Lower lobe of right lung (tissue), 2 donors: ENCODE measurements around the gene SSBP1. TPM values are rescaled to one million over a fixed set of nuclear protein-coding genes. Genes with fewer than 3 reads are reported as not detected.

Source experiments
- ATAC-seq, 2 donors: fragments of 200-7000 bp; cut with Tn5 transposase; one replicate each; pipeline ENCODE4 v1.9.1; 2020 to 2022; ENCODE audit warnings: mild to moderate bottlenecking in 2 of 2, moderate library complexity in 2 of 2
- DNase-seq: peaks from one replicate; pipeline ENCODE4 v3.0.0-alpha.2; 2020
- H3K27ac ChIP-seq: fragments of 200-600 bp; one replicate; pipeline ENCODE4 v1.8.0; 2022
- H3K27me3 ChIP-seq: fragments of 200-600 bp; one replicate; pipeline ENCODE4 v1.8.0; 2022; ENCODE audit warnings: low read depth
- H3K36me3 ChIP-seq: fragments of 200-600 bp; one replicate; pipeline ENCODE4 v1.8.0; 2022; ENCODE audit warnings: mild to moderate bottlenecking
- H3K4me1 ChIP-seq: fragments of 200-600 bp; one replicate; pipeline ENCODE4 v1.8.0; 2022
- H3K4me3 ChIP-seq: fragments of 200-600 bp; one replicate; pipeline ENCODE4 v1.8.0; 2022; ENCODE audit warnings: mild to moderate bottlenecking
- H3K9me3 ChIP-seq: fragments of 200-600 bp; one replicate; pipeline ENCODE4 v1.8.0; 2022
- intact Hi-C: fragments of 100-400 bp; cut with DNase I; formaldehyde crosslinking; loops from one replicate; pipeline ENCODE4 v1.11.0; 2022
- total RNA-seq: library from RNA; stranded (reverse); fragmentation: NEBNext Ultra II Directional; extraction: Animal tissue kit (Norgen Biotek cat#: 25700); gene quantifications from one replicate; pipeline ENCODE4 v1.2.1, GENCODE V29; 2021
- TF ChIP-seq, protein P1 (sequence below): fragments of 200-600 bp; IDR thresholded peaks from one replicate; pipeline ENCODE4 v1.8.0; 2022; ENCODE audit warnings: antibody characterized with exemption, mild to moderate bottlenecking
- donor health status: DM: no; HTN: yes; CAD: no; lungs with severe emphysema.

Gene SSBP1
- total RNA-seq, 1 donor from 2014 or later = 65.2 TPM

DNA sequence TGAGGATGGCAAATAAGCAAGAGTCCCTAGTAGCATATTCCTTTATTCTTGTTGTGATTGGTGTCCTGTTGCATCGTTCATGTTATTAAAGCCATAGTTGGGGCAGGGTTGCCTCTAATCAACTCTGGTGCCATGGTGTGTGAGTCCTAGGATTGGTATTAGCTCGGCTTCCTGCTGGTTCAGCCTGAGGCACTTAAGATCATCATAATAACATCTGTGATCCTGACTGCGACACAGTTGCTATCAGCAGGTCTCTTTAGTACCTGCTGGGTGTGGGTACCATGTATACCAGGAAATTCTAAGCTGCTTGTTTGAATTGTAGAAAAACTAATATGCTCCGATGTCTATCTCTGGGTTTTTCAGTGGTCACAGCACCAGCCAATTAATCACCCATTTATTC is 28.4 kb upstream of the SSBP1 start:
- intact Hi-C loops = no loop called here
- ATAC-seq (no peak), DNase-seq (no peak)
- Histone ChIP-seq H3K27me3 (no peaks in the 10 kb centered on the region), H3K4me3 (no peak overlapping the region), H3K4me1 (no peaks in the 10 kb centered on the region), H3K9me3 (no peaks in the 10 kb centered on the region), H3K36me3 (no peaks in the 10 kb centered on the region), H3K27ac (no peak overlapping the region)
- TF ChIP-seq, protein P1, sequence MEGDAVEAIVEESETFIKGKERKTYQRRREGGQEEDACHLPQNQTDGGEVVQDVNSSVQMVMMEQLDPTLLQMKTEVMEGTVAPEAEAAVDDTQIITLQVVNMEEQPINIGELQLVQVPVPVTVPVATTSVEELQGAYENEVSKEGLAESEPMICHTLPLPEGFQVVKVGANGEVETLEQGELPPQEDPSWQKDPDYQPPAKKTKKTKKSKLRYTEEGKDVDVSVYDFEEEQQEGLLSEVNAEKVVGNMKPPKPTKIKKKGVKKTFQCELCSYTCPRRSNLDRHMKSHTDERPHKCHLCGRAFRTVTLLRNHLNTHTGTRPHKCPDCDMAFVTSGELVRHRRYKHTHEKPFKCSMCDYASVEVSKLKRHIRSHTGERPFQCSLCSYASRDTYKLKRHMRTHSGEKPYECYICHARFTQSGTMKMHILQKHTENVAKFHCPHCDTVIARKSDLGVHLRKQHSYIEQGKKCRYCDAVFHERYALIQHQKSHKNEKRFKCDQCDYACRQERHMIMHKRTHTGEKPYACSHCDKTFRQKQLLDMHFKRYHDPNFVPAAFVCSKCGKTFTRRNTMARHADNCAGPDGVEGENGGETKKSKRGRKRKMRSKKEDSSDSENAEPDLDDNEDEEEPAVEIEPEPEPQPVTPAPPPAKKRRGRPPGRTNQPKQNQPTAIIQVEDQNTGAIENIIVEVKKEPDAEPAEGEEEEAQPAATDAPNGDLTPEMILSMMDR = no peak

DNA sequence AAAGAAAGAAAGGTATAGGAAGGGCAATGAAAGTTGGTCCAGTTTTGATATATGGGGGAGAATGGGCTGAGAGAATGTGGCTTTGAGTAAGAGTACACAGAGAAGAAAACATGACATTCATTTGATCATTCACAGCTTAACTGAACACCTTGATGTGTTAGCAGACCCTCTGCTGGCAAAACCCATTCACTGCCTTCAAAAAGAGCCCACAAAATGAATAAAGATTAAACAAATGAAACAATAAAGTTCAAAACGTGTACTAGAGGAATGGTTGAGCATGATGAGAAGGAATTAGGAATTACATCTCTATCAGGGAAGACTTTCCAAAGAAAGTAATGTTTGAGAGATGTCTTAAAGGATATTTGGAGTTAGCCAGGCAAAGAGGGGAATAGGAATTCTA is 27.9 kb upstream of the SSBP1 start:
- Histone ChIP-seq H3K4me1 (no peaks in the 10 kb centered on the region), H3K27ac (no peak overlapping the region), H3K4me3 (no peak overlapping the region), H3K27me3 (no peaks in the 10 kb centered on the region), H3K36me3 (no peaks in the 10 kb centered on the region), H3K9me3 (no peaks in the 10 kb centered on the region)
- no peak for DNase-seq
- TF ChIP-seq, protein P1 = no peak
- intact Hi-C loops = no loop called here
- no peak for ATAC-seq

DNA sequence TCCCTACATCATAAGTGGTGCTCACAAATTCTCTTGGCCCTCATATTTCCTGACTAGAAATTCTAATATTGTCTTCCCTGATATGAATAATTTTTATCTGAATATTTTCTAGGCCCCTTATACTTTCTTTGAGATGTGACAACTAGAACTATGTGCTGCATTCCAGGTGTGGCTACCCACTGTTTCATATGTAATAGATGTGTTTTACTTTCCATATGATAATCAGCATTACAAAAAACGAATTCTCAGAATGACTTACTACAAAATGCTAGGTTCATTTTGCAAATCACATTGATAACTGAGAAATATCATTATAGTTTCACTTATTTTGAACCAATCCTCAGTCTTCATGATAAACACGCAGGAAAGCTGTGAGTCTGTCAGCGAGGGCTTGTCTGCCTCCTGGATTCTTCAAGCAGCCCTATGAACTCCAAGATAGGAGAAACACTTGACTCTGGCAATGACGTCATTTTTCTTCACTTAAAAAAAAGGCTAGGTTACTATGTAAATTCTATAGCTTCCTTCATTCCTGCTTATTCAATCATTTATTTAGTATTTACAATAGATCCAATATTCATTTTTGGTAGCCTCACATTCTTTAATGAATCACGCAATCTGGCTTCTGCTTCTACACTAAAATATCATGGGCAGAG is 25.4 kb upstream of the SSBP1 start:
- TF ChIP-seq, protein P1 = no peak
- Histone ChIP-seq H3K9me3 (no peaks in the 10 kb centered on the region), H3K4me3 (no peak overlapping the region), H3K27ac (no peak overlapping the region), H3K27me3 (no peaks in the 10 kb centered on the region), H3K4me1 (no peaks in the 10 kb centered on the region), H3K36me3 (no peaks in the 10 kb centered on the region)
- ATAC-seq (no peak), DNase-seq (no peak)
- intact Hi-C loops = no loop called here

DNA sequence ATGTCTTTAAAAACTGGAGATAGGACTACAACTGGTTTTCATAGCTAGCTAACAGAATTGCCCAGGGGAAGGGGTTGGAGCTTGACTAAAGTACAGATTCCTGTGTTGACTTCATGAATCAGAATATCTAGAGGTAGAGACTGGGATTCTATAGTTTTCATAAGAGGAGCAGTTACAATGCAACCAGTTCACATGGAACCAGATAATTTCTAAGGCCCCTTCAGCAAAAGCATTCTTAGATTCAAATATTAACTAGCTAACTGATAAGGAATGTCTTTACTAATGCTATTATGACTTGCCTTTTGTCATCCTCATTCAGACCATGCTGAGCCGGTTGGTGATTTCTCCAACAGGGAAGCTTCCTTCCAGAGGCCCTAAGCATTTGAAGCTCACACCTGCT is 24.3 kb upstream of the SSBP1 start:
- Histone ChIP-seq H3K36me3 (no peaks in the 10 kb centered on the region), H3K4me1 (no peaks in the 10 kb centered on the region), H3K9me3 (no peaks in the 10 kb centered on the region), H3K4me3 (no peak overlapping the region), H3K27me3 (no peaks in the 10 kb centered on the region), H3K27ac (no peak overlapping the region)
- intact Hi-C loops = no loop called here
- TF ChIP-seq, protein P1 = no peak
- ATAC-seq = no peak
- no peak for DNase-seq

DNA sequence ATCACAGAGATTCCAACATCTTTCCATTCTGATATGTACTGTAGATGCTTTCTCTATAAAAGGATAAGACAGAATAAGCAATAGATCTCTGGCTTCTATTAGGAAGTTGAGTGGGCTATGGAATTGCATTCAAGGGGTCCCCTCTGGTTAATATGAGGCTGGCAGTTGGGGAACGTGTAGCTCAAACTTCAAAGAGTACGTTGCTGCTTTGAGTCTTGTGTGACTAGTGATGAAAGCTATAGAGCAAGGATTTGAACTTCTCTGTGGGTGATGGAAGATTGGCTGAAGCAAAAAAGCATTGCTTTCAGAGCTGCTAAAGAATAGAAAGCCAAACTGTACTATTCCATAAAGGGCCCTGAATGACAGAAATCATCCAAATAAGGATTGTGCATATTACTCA is 23.6 kb upstream of the SSBP1 start:
- TF ChIP-seq, protein P1 = no peak
- ATAC-seq (no peak), DNase-seq (no peak)
- Histone ChIP-seq H3K36me3 (no peaks in the 10 kb centered on the region), H3K9me3 (no peaks in the 10 kb centered on the region), H3K27me3 (no peaks in the 10 kb centered on the region), H3K27ac (no peak overlapping the region), H3K4me3 (no peak overlapping the region), H3K4me1 (no peaks in the 10 kb centered on the region)
- intact Hi-C loops = no loop called here
